Calu3 (cell line): ENCODE measurements around the gene ELOVL6. TPM values are rescaled to one million over a fixed set of nuclear protein-coding genes. Genes with fewer than 3 reads are reported as not detected.

Source experiments
- BruUV-seq: library from RNA; stranded (reverse); fragments of 400-500 nt; replicated peaks from 2 replicates; lab custom pipeline; 2021; lab: Mats Ljungman, UMichigan
- CTCF ChIA-PET: fragments of 300-600 bp; sonication (Branson Sonifier 250); formaldehyde crosslinking; loops from one replicate; lab custom pipeline; 2022; ENCODE audit warnings: antibody characterized with exemption; lab: Charles Lee
- DNase-seq: peaks from one replicate; pipeline ENCODE4 v3.0.0; 2022
- H3K27ac Mint-ChIP-seq: one replicate; pipeline ENCODE4 v1.8.0; 2022; ENCODE audit warnings: mixed read lengths; ENCODE audit not compliant: unreplicated experiment
- H3K27me3 Mint-ChIP-seq: one replicate; pipeline ENCODE4 v1.8.0; 2022; ENCODE audit warnings: mixed read lengths; ENCODE audit not compliant: unreplicated experiment
- H3K36me3 Mint-ChIP-seq: one replicate; pipeline ENCODE4 v1.8.0; 2022; ENCODE audit warnings: mild to moderate bottlenecking, moderate library complexity, mixed read lengths; ENCODE audit not compliant: insufficient read depth, unreplicated experiment
- H3K4me1 Mint-ChIP-seq: one replicate; pipeline ENCODE4 v1.8.0; 2022; ENCODE audit warnings: mild to moderate bottlenecking, low read depth, mixed read lengths; ENCODE audit not compliant: unreplicated experiment
- H3K4me3 Mint-ChIP-seq: one replicate; pipeline ENCODE4 v1.8.0; 2022; ENCODE audit warnings: mild to moderate bottlenecking, low read depth, moderate library complexity, mixed read lengths; ENCODE audit not compliant: unreplicated experiment
- H3K9me3 Mint-ChIP-seq: one replicate; pipeline ENCODE4 v1.8.0; 2022; ENCODE audit warnings: low read depth, mixed read lengths; ENCODE audit not compliant: unreplicated experiment
- intact Hi-C: fragments of 100-400 bp; cut with micrococcal nuclease; formaldehyde crosslinking; loops from one replicate; pipeline ENCODE4 v1.10.0; 2022; ENCODE audit not compliant: unreplicated experiment
- total RNA-seq: library from RNA; stranded (reverse); gene quantifications from 2 replicates; pipeline ENCODE4 v1.2.3, GENCODE V29; 2022
- TF ChIP-seq, protein P1 (sequence below): fragments of 200-600 bp; IDR thresholded peaks from one replicate; pipeline ENCODE4 v1.8.0; 2022; ENCODE audit warnings: antibody characterized with exemption; ENCODE audit not compliant: unreplicated experiment

Gene ELOVL6
- total RNA-seq, 1 experiment from 2014 or later, result 26.1 TPM

- H3K4me3 Mint-ChIP-seq, result no peak overlapping the region
- intact Hi-C loops, result loop anchor here (10.0 kb wide), 2 partner anchors 186 to 336 kb away; partner anchors contain the start of gene ELOVL6
- no TSS peak for BruUV-seq
These were observed 189.9 kb downstream of the ELOVL6 start for GRCh38 chr4:110008540-110008939.

DNA sequence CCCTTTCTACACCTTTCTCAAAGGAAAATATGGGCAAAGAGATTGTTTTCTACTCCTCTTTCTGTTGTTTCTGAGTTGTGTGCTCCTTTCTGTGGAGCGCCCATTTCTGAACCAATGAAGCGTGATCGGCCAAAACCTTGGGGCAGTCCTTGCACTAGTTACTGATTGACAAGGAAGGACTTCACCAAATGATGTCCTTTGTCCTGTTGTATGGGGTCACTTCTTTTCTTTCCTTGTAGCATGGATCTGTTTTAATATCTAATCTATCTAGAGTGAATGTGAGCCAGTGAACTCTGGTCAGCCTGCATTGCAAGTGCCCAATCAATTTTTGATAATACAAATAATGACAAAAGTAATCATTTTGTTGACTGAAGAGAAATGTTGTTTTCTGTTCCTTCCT is 191.2 kb downstream of the ELOVL6 start:
- no TSS peak for BruUV-seq
- CTCF ChIA-PET, result no interaction called here
- TF ChIP-seq, protein P1, sequence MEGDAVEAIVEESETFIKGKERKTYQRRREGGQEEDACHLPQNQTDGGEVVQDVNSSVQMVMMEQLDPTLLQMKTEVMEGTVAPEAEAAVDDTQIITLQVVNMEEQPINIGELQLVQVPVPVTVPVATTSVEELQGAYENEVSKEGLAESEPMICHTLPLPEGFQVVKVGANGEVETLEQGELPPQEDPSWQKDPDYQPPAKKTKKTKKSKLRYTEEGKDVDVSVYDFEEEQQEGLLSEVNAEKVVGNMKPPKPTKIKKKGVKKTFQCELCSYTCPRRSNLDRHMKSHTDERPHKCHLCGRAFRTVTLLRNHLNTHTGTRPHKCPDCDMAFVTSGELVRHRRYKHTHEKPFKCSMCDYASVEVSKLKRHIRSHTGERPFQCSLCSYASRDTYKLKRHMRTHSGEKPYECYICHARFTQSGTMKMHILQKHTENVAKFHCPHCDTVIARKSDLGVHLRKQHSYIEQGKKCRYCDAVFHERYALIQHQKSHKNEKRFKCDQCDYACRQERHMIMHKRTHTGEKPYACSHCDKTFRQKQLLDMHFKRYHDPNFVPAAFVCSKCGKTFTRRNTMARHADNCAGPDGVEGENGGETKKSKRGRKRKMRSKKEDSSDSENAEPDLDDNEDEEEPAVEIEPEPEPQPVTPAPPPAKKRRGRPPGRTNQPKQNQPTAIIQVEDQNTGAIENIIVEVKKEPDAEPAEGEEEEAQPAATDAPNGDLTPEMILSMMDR, result no peak
- H3K4me1 Mint-ChIP-seq, result peaks cover 8% of the 10 kb centered on the region
- no peaks in the 10 kb centered on the region for H3K27me3 Mint-ChIP-seq
- no peaks in the 10 kb centered on the region for H3K36me3 Mint-ChIP-seq
- H3K4me3 Mint-ChIP-seq, result no peak overlapping the region
- H3K27ac Mint-ChIP-seq, result no peak overlapping the region
- no peaks in the 10 kb centered on the region for H3K9me3 Mint-ChIP-seq
- DNase-seq, result no peak
- intact Hi-C loops, result loop anchor here (10.0 kb wide), 2 partner anchors 188 to 338 kb away; partner anchors contain the start of gene ELOVL6

More at GRCh38 chr4:110008540-110008939, 189.9 kb downstream of the ELOVL6 start:
- TF ChIP-seq, protein P1, result no peak
- Mint-ChIP-seq H3K27ac (no peak overlapping the region), H3K9me3 (no peaks in the 10 kb centered on the region), H3K36me3 (no peaks in the 10 kb centered on the region), H3K4me1 (peaks cover 14% of the 10 kb centered on the region), H3K27me3 (no peaks in the 10 kb centered on the region)
- CTCF ChIA-PET, result no interaction called here
- DNase-seq, result no peak

DNA sequence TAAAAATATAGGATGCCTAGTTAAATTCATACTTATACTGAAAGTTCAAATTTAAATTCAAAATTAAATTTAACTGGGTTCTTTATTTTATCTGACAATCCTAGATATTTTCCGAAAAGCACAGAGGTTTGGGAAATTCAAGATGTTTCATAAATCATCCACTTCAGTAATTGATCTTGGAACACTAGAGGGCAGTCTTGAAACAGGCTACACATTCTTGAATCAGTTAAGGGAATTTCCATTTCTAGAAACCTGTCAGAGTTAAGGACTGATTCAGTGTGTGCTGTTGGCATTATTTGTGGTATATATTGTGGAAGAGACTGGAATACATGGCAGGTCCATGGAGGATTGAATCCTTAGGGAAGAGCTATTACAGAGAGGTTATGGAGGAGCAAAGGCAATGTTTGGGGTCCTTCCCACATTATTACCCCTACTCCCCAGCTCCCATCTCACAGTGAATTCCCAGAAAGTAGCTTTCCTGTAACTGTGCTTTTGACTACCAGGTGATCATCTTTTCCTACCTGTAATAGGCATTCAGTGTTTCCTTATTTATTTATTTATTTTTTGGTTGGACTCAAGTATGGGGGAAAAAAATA is 192.9 kb downstream of the ELOVL6 start:
- H3K27ac Mint-ChIP-seq, result no peak overlapping the region
- H3K4me3 Mint-ChIP-seq, result no peak overlapping the region
- TF ChIP-seq, protein P1, result peak; percentile 41
- no peak for DNase-seq
- H3K4me1 Mint-ChIP-seq, result peaks cover 8% of the 10 kb centered on the region
- no TSS peak for BruUV-seq
- intact Hi-C loops, result loop anchor here (10.0 kb wide), 2 partner anchors 189 to 339 kb away; partner anchors contain the start of gene ELOVL6
- no peaks in the 10 kb centered on the region for H3K27me3 Mint-ChIP-seq
- no peaks in the 10 kb centered on the region for H3K9me3 Mint-ChIP-seq
- H3K36me3 Mint-ChIP-seq, result no peaks in the 10 kb centered on the region
- CTCF ChIA-PET, result interaction anchor here (1.0 kb wide), 1 partner anchor 503 kb away, joined by 3 read pairs; no protein-coding TSS in a partner anchor

- peaks cover 8% of the 10 kb centered on the region for H3K4me1 Mint-ChIP-seq
- no peak overlapping the region for H3K27ac Mint-ChIP-seq
- H3K27me3 Mint-ChIP-seq, result no peaks in the 10 kb centered on the region
- TF ChIP-seq, protein P1, result no peak
- DNase-seq, result no peak
- CTCF ChIA-PET, result no interaction called here
- intact Hi-C loops, result loop anchor here (10.0 kb wide), 2 partner anchors 190 to 340 kb away; partner anchors contain the start of gene ELOVL6
- no peak overlapping the region for H3K4me3 Mint-ChIP-seq
- no peaks in the 10 kb centered on the region for H3K36me3 Mint-ChIP-seq
- no peaks in the 10 kb centered on the region for H3K9me3 Mint-ChIP-seq
- BruUV-seq, result no TSS peak
These were observed 193.9 kb downstream of the ELOVL6 start for GRCh38 chr4:110004556-110004955.
